ENCODE measurements around the gene DISP3. TPM values are rescaled to one million over a fixed set of nuclear protein-coding genes. Genes with fewer than 3 reads are reported as not detected.
A peak's percentile ranks its signal among the peaks of the same experiment; 100 is the strongest.
"Not testable (repeated sequence)": the region's sequence is repeated elsewhere in the genome, so short reads cannot be mapped to it uniquely, and the experiment has no call there.

The DISP3 gene
- total RNA-seq, 1 donor from 2014 or later, result not detected

- no peak for DNase-seq (ENCODE audit: low read depth)
- Histone ChIP-seq H3K36me3 (ENCODE audit: control insufficient read depth, insufficient read depth, low read length) (no peaks in the 10 kb centered on the region), H3K4me3 (ENCODE audit: low read depth, low read length) (no peak overlapping the region), H3K27me3 (ENCODE audit: control insufficient read depth, insufficient read depth, low read length) (no peaks in the 10 kb centered on the region)
- FAIRE-seq, result no peak
- no peak for TF ChIP-seq CTCF (IDR thresholded peaks at IDR 0.05; ENCODE audit: insufficient read depth, low read length, severe bottlenecking)
These were observed 96.6 kb downstream of the DISP3 start for GRCh38 chr1:11575553-11575952.

- no peak for FAIRE-seq
- Histone ChIP-seq H3K27me3 (ENCODE audit: control insufficient read depth, insufficient read depth, low read length) (no peaks in the 10 kb centered on the region), H3K4me3 (ENCODE audit: low read depth, low read length) (no peak overlapping the region), H3K36me3 (ENCODE audit: control insufficient read depth, insufficient read depth, low read length) (no peaks in the 10 kb centered on the region)
- no peak for DNase-seq (ENCODE audit: low read depth)
- TF ChIP-seq CTCF (IDR thresholded peaks at IDR 0.05; ENCODE audit: insufficient read depth, low read length, severe bottlenecking), result no peak
These were observed 97.3 kb downstream of the DISP3 start for GRCh38 chr1:11576109-11576875.

- FAIRE-seq, result peak; percentile 32
- TF ChIP-seq CTCF (IDR thresholded peaks at IDR 0.05; ENCODE audit: insufficient read depth, low read length, severe bottlenecking), result no peak
- Histone ChIP-seq H3K36me3 (ENCODE audit: control insufficient read depth, insufficient read depth, low read length) (no peaks in the 10 kb centered on the region), H3K27me3 (ENCODE audit: control insufficient read depth, insufficient read depth, low read length) (no peaks in the 10 kb centered on the region), H3K4me3 (ENCODE audit: low read depth, low read length) (no peak overlapping the region)
- DNase-seq (ENCODE audit: low read depth), result no peak
These were observed 99.0 kb downstream of the DISP3 start for GRCh38 chr1:11578004-11578403.

- H3K36me3 ChIP-seq (ENCODE audit: control insufficient read depth, insufficient read depth, low read length), result no peaks in the 10 kb centered on the region
- no peaks in the 10 kb centered on the region for H3K27me3 ChIP-seq (ENCODE audit: control insufficient read depth, insufficient read depth, low read length)
- FAIRE-seq (no peak), DNase-seq (ENCODE audit: low read depth) (no peak)
- no peak overlapping the region for H3K4me3 ChIP-seq (ENCODE audit: low read depth, low read length)
- TF ChIP-seq CTCF (IDR thresholded peaks at IDR 0.05; ENCODE audit: insufficient read depth, low read length, severe bottlenecking), result no peak
These were observed 100.6 kb downstream of the DISP3 start for GRCh38 chr1:11579506-11579905.

- H3K27me3 ChIP-seq (ENCODE audit: control insufficient read depth, insufficient read depth, low read length); DNase-seq (ENCODE audit: low read depth); H3K36me3 ChIP-seq (ENCODE audit: control insufficient read depth, insufficient read depth, low read length); H3K4me3 ChIP-seq (ENCODE audit: low read depth, low read length); FAIRE-seq: not testable (repeated sequence)
These were observed 101.1 kb downstream of the DISP3 start for GRCh38 chr1:11580049-11580448.

GRCh38 chr1:11581445-11581991 is 102.6 kb downstream of the DISP3 start:
- no peak for TF ChIP-seq CTCF (IDR thresholded peaks at IDR 0.05; ENCODE audit: insufficient read depth, low read length, severe bottlenecking)
- DNase-seq (ENCODE audit: low read depth) (no peak), FAIRE-seq (no peak)
- no peak overlapping the region for H3K4me3 ChIP-seq (ENCODE audit: low read depth, low read length)
- H3K27me3 ChIP-seq (ENCODE audit: control insufficient read depth, insufficient read depth, low read length), result no peaks in the 10 kb centered on the region
- no peaks in the 10 kb centered on the region for H3K36me3 ChIP-seq (ENCODE audit: control insufficient read depth, insufficient read depth, low read length)

All from bronchial epithelial cell (primary cell).